Right lobe of liver (tissue), 4 donors: ENCODE measurements around the gene DLG2.

Experiments
- POLR2A ChIP-seq: fragments of 450-650 bp; IDR thresholded peaks from one replicate; pipeline ENCODE4 v1.6.1; 2017; ENCODE audit warnings: antibody characterized with exemption, mild to moderate bottlenecking
- TF ChIP-seq, protein P1 (sequence below), 4 donors: fragments of 200-600 bp in 3 of 4; fragments of 450-650 bp in 1 of 4; IDR thresholded peaks; one replicate each; pipeline versions ENCODE4 v1.5.1 to v1.8.0; 2016 to 2022; ENCODE audit warnings: antibody characterized with exemption in 4 of 4, mild to moderate bottlenecking in 2 of 4
- donor health status: DM: no; HTN: no; CAD: no.
- donor health status: DM: no; HTN: no; CAD: no.
- donor health status: DM: no; HTN: yes; CAD: no.

DNA sequence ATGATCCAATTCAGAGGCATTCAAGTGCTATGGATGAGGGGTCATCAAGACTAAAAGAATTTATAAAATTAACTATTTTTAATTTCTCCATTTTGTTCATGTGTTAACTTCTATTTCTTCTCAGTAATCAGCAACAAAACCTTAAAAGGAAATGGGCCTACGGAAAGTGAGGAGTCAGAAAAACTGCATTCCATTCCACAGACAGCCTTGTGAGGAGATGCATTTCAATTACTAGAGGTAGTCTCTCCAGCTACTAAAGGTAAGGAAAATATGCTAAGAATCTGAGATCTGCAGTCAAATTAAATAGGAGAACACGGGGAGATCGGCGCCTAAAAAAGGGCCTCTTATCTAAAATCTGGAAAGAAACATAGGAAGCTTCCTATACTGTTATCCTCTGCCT, 661.7 kb downstream of the DLG2 start:
- TF ChIP-seq, protein P1, sequence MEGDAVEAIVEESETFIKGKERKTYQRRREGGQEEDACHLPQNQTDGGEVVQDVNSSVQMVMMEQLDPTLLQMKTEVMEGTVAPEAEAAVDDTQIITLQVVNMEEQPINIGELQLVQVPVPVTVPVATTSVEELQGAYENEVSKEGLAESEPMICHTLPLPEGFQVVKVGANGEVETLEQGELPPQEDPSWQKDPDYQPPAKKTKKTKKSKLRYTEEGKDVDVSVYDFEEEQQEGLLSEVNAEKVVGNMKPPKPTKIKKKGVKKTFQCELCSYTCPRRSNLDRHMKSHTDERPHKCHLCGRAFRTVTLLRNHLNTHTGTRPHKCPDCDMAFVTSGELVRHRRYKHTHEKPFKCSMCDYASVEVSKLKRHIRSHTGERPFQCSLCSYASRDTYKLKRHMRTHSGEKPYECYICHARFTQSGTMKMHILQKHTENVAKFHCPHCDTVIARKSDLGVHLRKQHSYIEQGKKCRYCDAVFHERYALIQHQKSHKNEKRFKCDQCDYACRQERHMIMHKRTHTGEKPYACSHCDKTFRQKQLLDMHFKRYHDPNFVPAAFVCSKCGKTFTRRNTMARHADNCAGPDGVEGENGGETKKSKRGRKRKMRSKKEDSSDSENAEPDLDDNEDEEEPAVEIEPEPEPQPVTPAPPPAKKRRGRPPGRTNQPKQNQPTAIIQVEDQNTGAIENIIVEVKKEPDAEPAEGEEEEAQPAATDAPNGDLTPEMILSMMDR (IDR thresholded peaks at IDR 0.05) = no peak
- no peak for TF ChIP-seq POLR2A
